HEK293 (cell line): ENCODE measurements around the gene KDM4C.

Experiments
- CTCF ChIA-PET: fragments of 350-600 bp; formaldehyde crosslinking; extraction: SDS; loops from one replicate; lab custom pipeline; 2021; ENCODE audit warnings: antibody characterized with exemption; lab: Yijun Ruan, JAX
- POLR2A ChIA-PET: fragments of 300-600 bp; formaldehyde crosslinking; extraction: SDS; loops from one replicate; lab custom pipeline; 2020; ENCODE audit warnings: antibody characterized with exemption, inconsistent platforms; lab: Yijun Ruan, JAX
- H3K27ac ChIP-seq: fragments of 200-500 bp; sonication (Bioruptor generic); 2 replicates; pipeline ENCODE4 v1.5.1; 2014; ENCODE audit warnings: low read depth, low read length, control low read depth, inconsistent platforms; ENCODE audit errors: extremely low read depth
- H3K36me3 ChIP-seq, 2 experiments: fragments of 200-500 bp in 1 of 2; sonication (Bioruptor generic) in 1 of 2; 1 replicate in 1 of 2; 2 replicates in 1 of 2; pipeline ENCODE4 v1.5.1; 2014 to 2017; ENCODE audit warnings: inconsistent platforms in 2 of 2, low read length in 2 of 2; ENCODE audit not compliant: control insufficient read depth in 2 of 2, insufficient read depth in 1 of 2
- H3K4me1 ChIP-seq: fragments of 200-500 bp; sonication (Bioruptor generic); 2 replicates; pipeline ENCODE4 v1.5.1; 2014; ENCODE audit warnings: mild to moderate bottlenecking, low read length, inconsistent platforms; ENCODE audit not compliant: control insufficient read depth, insufficient read depth
- H3K4me3 ChIP-seq: 2 replicates; pipeline ENCODE4 v1.5.1; 2011; ENCODE audit warnings: low read depth, mild to moderate bottlenecking, control low read depth, low read length, moderate library complexity
- H3K9me3 ChIP-seq: fragments of 200-500 bp; sonication (Bioruptor generic); 2 replicates; pipeline ENCODE4 v1.5.1; 2014; ENCODE audit warnings: low read depth, low read length, inconsistent platforms; ENCODE audit not compliant: control insufficient read depth, insufficient read depth
- HOXC10 ChIP-seq: sonication (generic); formaldehyde crosslinking; IDR thresholded peaks from 2 replicates; pipeline ENCODE4 v1.8.1; 2023; ENCODE audit warnings: mild to moderate bottlenecking, missing genetic modification reagents
- KLF16 ChIP-seq: fragments of 450-650 bp; formaldehyde crosslinking; IDR thresholded peaks from 2 replicates; pipeline ENCODE4 v1.5.1; 2017; ENCODE audit warnings: missing biosample characterization, missing genetic modification characterization
- KLF8 ChIP-seq: fragments of 450-650 bp; formaldehyde crosslinking; IDR thresholded peaks from 2 replicates; pipeline ENCODE4 v1.5.1; 2016; ENCODE audit warnings: missing biosample characterization, missing genetic modification characterization
- MYNN ChIP-seq: fragments of 450-650 bp; formaldehyde crosslinking; IDR thresholded peaks from 2 replicates; pipeline ENCODE4 v1.5.1; 2016; ENCODE audit warnings: missing biosample characterization, missing genetic modification characterization, borderline replicate concordance
- OSR2 ChIP-seq: fragments of 450-650 bp; formaldehyde crosslinking; IDR thresholded peaks from 2 replicates; pipeline ENCODE4 v1.5.1; 2016; ENCODE audit warnings: missing biosample characterization, missing genetic modification characterization
- ZNF112 ChIP-seq: fragments of 450-650 bp; formaldehyde crosslinking; IDR thresholded peaks from 2 replicates; pipeline ENCODE4 v1.5.0; 2017; ENCODE audit warnings: missing biosample characterization, missing genetic modification characterization
- ZNF157 ChIP-seq: fragments of 450-650 bp; formaldehyde crosslinking; IDR thresholded peaks from 2 replicates; pipeline ENCODE4 v1.5.1; 2016; ENCODE audit warnings: missing biosample characterization, missing genetic modification characterization
- ZNF202 ChIP-seq: fragments of 450-650 bp; formaldehyde crosslinking; IDR thresholded peaks from 2 replicates; pipeline ENCODE4 v1.5.1; 2016; ENCODE audit warnings: missing biosample characterization, missing genetic modification characterization, borderline replicate concordance
- ZNF26 ChIP-seq: fragments of 450-650 bp; formaldehyde crosslinking; IDR thresholded peaks from 2 replicates; pipeline ENCODE4 v1.5.1; 2016; ENCODE audit warnings: missing biosample characterization, missing genetic modification characterization
- ZNF423 ChIP-seq: fragments of 450-650 bp; formaldehyde crosslinking; IDR thresholded peaks from 2 replicates; pipeline ENCODE4 v1.5.1; 2016; ENCODE audit warnings: missing biosample characterization, missing genetic modification characterization
- ZNF488 ChIP-seq: fragments of 450-650 bp; formaldehyde crosslinking; IDR thresholded peaks from 2 replicates; pipeline ENCODE4 v1.5.1; 2016; ENCODE audit warnings: missing biosample characterization, missing genetic modification characterization
- ZNF501 ChIP-seq: fragments of 450-650 bp; formaldehyde crosslinking; IDR thresholded peaks from 2 replicates; pipeline ENCODE4 v1.5.1; 2016; ENCODE audit warnings: missing biosample characterization, missing genetic modification characterization
- ZNF560 ChIP-seq: fragments of 450-650 bp; formaldehyde crosslinking; IDR thresholded peaks from 2 replicates; pipeline ENCODE4 v1.5.1; 2017; ENCODE audit warnings: missing biosample characterization, missing genetic modification characterization, borderline replicate concordance
- ZNF596 ChIP-seq: fragments of 450-650 bp; IDR thresholded peaks from 2 replicates; pipeline ENCODE4 v1.5.0; 2018; ENCODE audit warnings: missing biosample characterization, mild to moderate bottlenecking, missing genetic modification characterization, moderate library complexity
- ZNF626 ChIP-seq: fragments of 450-650 bp; sonication (Bioruptor Pico); formaldehyde crosslinking; IDR thresholded peaks from 2 replicates; pipeline ENCODE4 v1.5.1; 2018; ENCODE audit warnings: missing biosample characterization, missing genetic modification characterization, inconsistent platforms
- ZNF670 ChIP-seq: fragments of 450-650 bp; formaldehyde crosslinking; IDR thresholded peaks from 2 replicates; pipeline ENCODE4 v1.5.1; 2016; ENCODE audit warnings: missing biosample characterization, missing genetic modification characterization, low read depth
- ZNF692 ChIP-seq: fragments of 450-650 bp; formaldehyde crosslinking; IDR thresholded peaks from 2 replicates; pipeline ENCODE4 v1.5.1; 2016; ENCODE audit warnings: missing biosample characterization, missing genetic modification characterization
- ZNF776 ChIP-seq: fragments of 450-650 bp; formaldehyde crosslinking; IDR thresholded peaks from 2 replicates; pipeline ENCODE4 v1.5.0; 2017; ENCODE audit warnings: missing biosample characterization, missing genetic modification characterization, borderline replicate concordance
- ZNF785 ChIP-seq: fragments of 450-650 bp; formaldehyde crosslinking; IDR thresholded peaks from 2 replicates; pipeline ENCODE4 v1.5.1; 2016; ENCODE audit warnings: missing biosample characterization, missing genetic modification characterization
- ZNF843 ChIP-seq: fragments of 450-650 bp; formaldehyde crosslinking; IDR thresholded peaks from 2 replicates; pipeline ENCODE4 v1.5.1; 2016; ENCODE audit warnings: missing biosample characterization, missing genetic modification characterization
- TF ChIP-seq, protein P1 (sequence below): fragments of 450-650 bp; formaldehyde crosslinking; IDR thresholded peaks from 2 replicates; pipeline ENCODE4 v1.5.1; 2017; ENCODE audit warnings: missing biosample characterization, missing genetic modification characterization

KDM4C gene

DNA sequence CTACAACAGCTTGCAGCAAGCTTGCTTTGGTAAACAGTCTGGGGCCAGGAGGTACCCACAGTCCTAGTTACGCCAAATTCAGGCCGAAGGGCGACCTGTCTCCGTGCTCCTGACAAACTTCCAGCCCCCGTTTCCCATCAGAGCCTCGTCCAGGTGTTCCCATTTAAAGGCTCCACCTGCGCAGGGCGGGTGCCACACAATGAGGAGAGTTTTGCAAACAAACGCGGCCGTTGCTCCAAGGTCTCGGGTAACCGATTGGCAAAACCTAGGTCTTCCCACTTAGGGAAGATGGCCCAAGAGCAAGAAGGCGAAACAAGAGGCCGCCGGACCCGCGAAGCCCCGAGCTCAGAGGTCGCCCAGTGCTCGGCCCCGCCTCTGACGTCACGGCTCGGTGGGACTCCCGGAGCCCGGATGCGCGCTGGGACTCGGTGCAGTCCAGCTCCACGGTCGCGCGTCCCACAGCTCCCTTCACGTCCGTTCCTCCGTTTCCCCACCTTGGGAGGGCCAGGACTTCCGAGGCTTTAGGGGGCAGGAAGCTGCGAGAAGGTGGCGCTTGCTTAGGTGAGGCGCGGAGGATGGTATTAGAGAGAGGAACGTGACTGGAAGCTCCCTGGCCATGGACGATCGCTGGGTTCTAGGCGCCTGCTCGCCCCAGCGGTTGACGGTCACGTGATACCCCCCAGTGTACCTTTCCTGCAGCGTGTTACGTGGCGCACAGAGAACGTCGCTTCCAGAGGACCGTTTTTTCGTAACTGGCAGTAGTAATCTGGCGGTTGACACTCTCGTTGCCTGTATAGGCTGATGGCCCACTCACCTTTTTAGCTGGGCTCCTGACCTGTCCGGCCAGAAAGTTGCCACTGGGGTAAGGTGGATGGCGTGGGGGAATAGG is 41.8 kb upstream of the KDM4C start (continued):
- TF ChIP-seq ZNF488, result no peak
- no peak for TF ChIP-seq ZNF423 (tag by site-specific recombination)
- no peak for TF ChIP-seq KLF8
- TF ChIP-seq ZNF843 (tag by site-specific recombination), result no peak
- TF ChIP-seq ZNF202 (tag by site-specific recombination), result no peak
- TF ChIP-seq, protein P1, sequence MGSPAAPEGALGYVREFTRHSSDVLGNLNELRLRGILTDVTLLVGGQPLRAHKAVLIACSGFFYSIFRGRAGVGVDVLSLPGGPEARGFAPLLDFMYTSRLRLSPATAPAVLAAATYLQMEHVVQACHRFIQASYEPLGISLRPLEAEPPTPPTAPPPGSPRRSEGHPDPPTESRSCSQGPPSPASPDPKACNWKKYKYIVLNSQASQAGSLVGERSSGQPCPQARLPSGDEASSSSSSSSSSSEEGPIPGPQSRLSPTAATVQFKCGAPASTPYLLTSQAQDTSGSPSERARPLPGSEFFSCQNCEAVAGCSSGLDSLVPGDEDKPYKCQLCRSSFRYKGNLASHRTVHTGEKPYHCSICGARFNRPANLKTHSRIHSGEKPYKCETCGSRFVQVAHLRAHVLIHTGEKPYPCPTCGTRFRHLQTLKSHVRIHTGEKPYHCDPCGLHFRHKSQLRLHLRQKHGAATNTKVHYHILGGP (tag by site-specific recombination), result no peak

DNA sequence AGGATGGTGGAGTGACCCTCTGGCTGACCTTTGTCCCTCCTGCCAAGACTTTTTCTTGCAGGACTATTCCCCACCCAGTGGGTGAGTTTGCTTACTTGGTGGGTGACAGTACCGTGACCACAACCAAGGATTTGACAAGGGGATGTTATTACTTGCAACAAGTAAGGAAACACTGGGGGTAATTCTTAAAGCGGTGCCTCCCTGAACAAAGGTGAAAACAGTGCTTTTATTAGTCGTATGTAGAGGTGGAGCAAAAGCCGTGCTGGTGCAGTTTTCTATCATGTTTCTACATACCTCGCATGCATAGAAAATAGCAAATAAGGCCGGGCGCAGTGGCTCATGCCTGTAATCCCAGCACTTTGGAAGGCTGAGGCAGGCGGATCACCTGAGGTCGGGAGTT is 41.0 kb upstream of the KDM4C start:
- CTCF ChIA-PET, result interaction anchor here (1.0 kb wide), 1 partner anchor 149 kb away, joined by 3 read pairs; no protein-coding TSS in a partner anchor
- H3K4me3 ChIP-seq, result no peak overlapping the region
- no peaks in the 10 kb centered on the region for H3K36me3 ChIP-seq
- no peak overlapping the region for H3K27ac ChIP-seq
- no peak for TF ChIP-seq ZNF157 (tag by site-specific recombination)
- no peak for TF ChIP-seq KLF16
- TF ChIP-seq ZNF112 (tag by site-specific recombination), result no peak
- no peak for TF ChIP-seq MYNN
- TF ChIP-seq HOXC10, result no peak
- no peak for TF ChIP-seq OSR2 (tag by site-specific recombination)
- TF ChIP-seq ZNF501, result no peak
- no peak for TF ChIP-seq ZNF626 (tag by site-specific recombination)
- no peak for TF ChIP-seq ZNF692
- TF ChIP-seq ZNF596 (tag by site-specific recombination), result no peak
- no peak for TF ChIP-seq ZNF776 (tag by site-specific recombination)
- TF ChIP-seq, all 188 proteins: peak for 0
- no peaks in the 10 kb centered on the region for H3K9me3 ChIP-seq
- no peaks in the 10 kb centered on the region for H3K4me1 ChIP-seq
- POLR2A ChIA-PET, result no interaction called here

DNA sequence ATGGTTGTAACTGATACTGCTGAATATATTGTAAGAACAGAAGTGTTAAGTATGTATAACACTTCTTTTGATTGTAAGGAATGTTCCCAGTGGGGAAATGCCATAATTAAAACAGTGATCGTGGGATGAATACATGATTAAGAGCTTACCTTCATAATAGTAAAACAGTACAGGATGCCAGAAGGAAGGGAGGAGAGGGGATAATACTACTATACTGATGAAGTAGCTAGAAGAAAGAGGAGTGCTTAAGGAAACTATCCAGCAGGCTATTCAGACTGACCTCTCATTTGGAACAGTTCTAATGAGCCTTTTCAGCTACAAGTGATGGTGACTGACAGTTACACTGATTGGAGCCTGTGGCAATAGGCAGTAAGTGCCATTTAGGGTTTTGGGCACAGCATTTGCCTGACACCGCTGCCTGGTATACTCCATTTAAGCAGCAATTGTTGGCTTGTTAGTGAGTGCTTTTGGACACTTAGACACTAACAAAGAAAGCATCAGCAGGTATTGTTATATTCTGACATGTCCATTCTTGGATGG is 33.8 kb upstream of the KDM4C start:
- H3K9me3 ChIP-seq, result no peaks in the 10 kb centered on the region
- ChIA-PET POLR2A (no interaction called here), CTCF (interaction anchor here (0.5 to 0.7 kb wide), 4 partner anchors 16 to 1216 kb away, joined by 3 read pairs; no protein-coding TSS in a partner anchor)
- no peaks in the 10 kb centered on the region for H3K4me1 ChIP-seq
- H3K27ac ChIP-seq, result no peak overlapping the region
- TF ChIP-seq ZNF785 (no peak), ZNF560 (tag by site-specific recombination) (no peak), ZNF670 (no peak), ZNF26 (no peak)
- TF ChIP-seq, all 188 proteins: peak for 0
- Histone ChIP-seq H3K4me3 (no peak overlapping the region), H3K36me3 (no peaks in the 10 kb centered on the region)
